ENCODE data around the gene EVL. TPM values are rescaled to one million over a fixed set of nuclear protein-coding genes. Genes with fewer than 3 reads are reported as not detected.

EVL gene
- total and polyA plus RNA-seq, 4 donors, result 54.5 to 99.9 (median 78.2) TPM

DNA sequence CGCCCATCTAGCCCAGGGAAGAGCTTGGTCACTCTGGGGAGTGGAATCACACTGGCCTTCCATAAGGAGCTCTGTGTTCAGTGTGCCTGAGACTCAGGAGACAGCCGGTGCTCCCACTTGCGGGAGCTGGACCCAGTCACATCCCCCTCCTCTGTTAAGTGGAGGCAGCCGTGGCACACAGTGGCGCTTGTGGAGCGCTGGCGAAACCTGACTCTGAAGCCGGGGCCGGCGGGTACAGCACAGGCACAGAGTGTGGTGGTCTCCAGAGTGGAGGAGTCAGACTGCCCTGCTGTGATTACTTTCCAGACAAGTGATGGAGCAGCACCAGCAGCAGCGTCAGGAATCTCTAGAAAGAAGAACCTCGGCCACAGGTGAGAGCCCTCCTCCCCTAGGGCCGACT lies 61.2 kb downstream of the EVL start:
- Histone ChIP-seq H3K9ac (ENCODE audit: insufficient read depth in 1 of 2, low read length in 2 of 2) (no peak overlapping the region), H3K9me3 (ENCODE audit: control insufficient read depth in 4 of 4, insufficient read depth in 3 of 4, low read length in 3 of 4) (peaks cover 0 to 2% (median 0%) of the 10 kb centered on the region in 4 donors), H3K27ac (ENCODE audit: low read depth in 1 of 2, low read length in 1 of 2) (no peak overlapping the region), H3K4me3 (no peak overlapping the region), H3K27me3 (ENCODE audit: control insufficient read depth in 3 of 3, insufficient read depth in 3 of 3, low read length in 2 of 3) (no peaks in the 10 kb centered on the region), H3K36me3 (ENCODE audit: control insufficient read depth in 4 of 4, insufficient read depth in 4 of 4, low read length in 4 of 4) (peaks cover 0 to 47% (median 28%) of the 10 kb centered on the region in 4 donors), H3K4me1 (ENCODE audit: control insufficient read depth in 5 of 5, insufficient read depth in 5 of 5, low read length in 5 of 5) (peaks cover 0 to 11% (median 5%) of the 10 kb centered on the region in 5 donors)
- 92 to 93% methylated on average over 13 of the region's 13 CpGs for WGBS, 2 donors
- ATAC-seq (ENCODE audit: insufficient read depth, low FRiP score) (no peak), DNase-seq (no peak)
- TF ChIP-seq, protein P1, sequence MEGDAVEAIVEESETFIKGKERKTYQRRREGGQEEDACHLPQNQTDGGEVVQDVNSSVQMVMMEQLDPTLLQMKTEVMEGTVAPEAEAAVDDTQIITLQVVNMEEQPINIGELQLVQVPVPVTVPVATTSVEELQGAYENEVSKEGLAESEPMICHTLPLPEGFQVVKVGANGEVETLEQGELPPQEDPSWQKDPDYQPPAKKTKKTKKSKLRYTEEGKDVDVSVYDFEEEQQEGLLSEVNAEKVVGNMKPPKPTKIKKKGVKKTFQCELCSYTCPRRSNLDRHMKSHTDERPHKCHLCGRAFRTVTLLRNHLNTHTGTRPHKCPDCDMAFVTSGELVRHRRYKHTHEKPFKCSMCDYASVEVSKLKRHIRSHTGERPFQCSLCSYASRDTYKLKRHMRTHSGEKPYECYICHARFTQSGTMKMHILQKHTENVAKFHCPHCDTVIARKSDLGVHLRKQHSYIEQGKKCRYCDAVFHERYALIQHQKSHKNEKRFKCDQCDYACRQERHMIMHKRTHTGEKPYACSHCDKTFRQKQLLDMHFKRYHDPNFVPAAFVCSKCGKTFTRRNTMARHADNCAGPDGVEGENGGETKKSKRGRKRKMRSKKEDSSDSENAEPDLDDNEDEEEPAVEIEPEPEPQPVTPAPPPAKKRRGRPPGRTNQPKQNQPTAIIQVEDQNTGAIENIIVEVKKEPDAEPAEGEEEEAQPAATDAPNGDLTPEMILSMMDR (IDR thresholded peaks at IDR 0.05; ENCODE audit: control extremely low read depth, extremely low read depth), result no peak

DNA sequence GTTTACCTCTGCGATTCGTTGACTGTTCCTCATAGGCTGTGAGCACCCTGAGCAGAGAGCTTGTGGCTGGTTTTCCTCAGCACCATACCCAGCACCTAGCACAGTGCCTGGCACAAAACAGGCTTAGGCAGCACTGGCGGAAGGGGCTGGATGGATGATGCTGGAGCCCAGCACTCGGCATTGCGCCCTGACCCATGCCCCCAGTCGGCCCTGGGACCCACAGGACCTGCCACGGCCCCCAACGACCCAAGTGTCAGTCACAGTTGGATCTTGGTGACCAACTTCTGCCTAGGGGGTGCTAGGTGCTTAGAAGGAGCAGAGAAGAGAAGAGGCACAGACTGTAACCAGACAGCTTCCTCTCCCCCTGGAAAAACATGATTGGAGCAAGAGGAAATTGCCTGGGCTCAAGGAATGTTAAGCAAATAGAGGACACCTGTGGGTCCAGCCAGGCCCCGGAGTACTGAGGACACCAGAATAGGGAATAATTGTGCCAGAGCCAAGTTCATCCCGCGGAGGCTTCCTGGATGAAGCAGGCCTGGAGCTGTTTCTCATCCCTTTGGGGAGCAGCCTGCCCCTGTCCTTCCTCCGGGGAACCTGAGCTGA lies 62.7 kb downstream of the EVL start:
- Histone ChIP-seq H3K9ac (ENCODE audit: insufficient read depth in 1 of 2, low read length in 2 of 2) (no peak overlapping the region), H3K27ac (ENCODE audit: low read depth in 1 of 2, low read length in 1 of 2) (no peak overlapping the region), H3K36me3 (ENCODE audit: control insufficient read depth in 4 of 4, insufficient read depth in 4 of 4, low read length in 4 of 4) (peaks cover 0 to 53% (median 29%) of the 10 kb centered on the region in 4 donors), H3K27me3 (ENCODE audit: control insufficient read depth in 3 of 3, insufficient read depth in 3 of 3, low read length in 2 of 3) (no peaks in the 10 kb centered on the region), H3K4me1 (ENCODE audit: control insufficient read depth in 5 of 5, insufficient read depth in 5 of 5, low read length in 5 of 5) (peaks cover 0 to 5% (median 2%) of the 10 kb centered on the region in 5 donors), H3K9me3 (ENCODE audit: control insufficient read depth in 4 of 4, insufficient read depth in 3 of 4, low read length in 3 of 4) (peaks cover 0 to 2% (median 0%) of the 10 kb centered on the region in 4 donors), H3K4me3 (no peak overlapping the region)
- WGBS, 2 donors, result 94 to 96% methylated on average over 12 of the region's 12 CpGs
- ATAC-seq (ENCODE audit: insufficient read depth, low FRiP score) (no peak), DNase-seq (no peak)
- TF ChIP-seq, protein P1 (IDR thresholded peaks at IDR 0.05; ENCODE audit: control extremely low read depth, extremely low read depth), result no peak

DNA sequence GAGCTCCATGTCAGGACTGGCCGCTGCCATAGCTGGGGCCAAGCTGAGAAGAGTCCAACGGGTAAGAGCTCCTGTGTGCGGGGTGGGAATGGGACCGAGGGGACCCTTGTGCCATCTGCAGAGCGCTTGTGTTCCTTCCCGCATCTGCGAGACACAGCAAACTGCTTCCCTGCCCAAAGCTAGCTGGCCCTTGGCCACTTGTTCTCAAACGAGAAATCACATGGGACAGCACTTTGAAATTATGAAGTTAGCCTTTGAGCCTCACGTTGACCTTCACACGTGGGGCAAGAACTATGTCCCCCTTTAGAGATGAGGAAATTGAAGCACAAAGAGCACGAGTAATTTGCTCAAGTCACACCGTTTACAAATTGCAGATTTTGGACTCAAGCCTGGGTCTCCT lies 63.5 kb downstream of the EVL start:
- Histone ChIP-seq H3K27me3 (ENCODE audit: control insufficient read depth in 3 of 3, insufficient read depth in 3 of 3, low read length in 2 of 3) (no peaks in the 10 kb centered on the region), H3K9me3 (ENCODE audit: control insufficient read depth in 4 of 4, insufficient read depth in 3 of 4, low read length in 3 of 4) (peaks cover 0 to 2% (median 0%) of the 10 kb centered on the region in 4 donors), H3K9ac (ENCODE audit: insufficient read depth in 1 of 2, low read length in 2 of 2) (no peak overlapping the region), H3K4me3 (no peak overlapping the region), H3K4me1 (ENCODE audit: control insufficient read depth in 5 of 5, insufficient read depth in 5 of 5, low read length in 5 of 5) (peaks cover 0 to 5% (median 0%) of the 10 kb centered on the region in 5 donors), H3K27ac (ENCODE audit: low read depth in 1 of 2, low read length in 1 of 2) (no peak overlapping the region), H3K36me3 (ENCODE audit: control insufficient read depth in 4 of 4, insufficient read depth in 4 of 4, low read length in 4 of 4) (peaks cover 0 to 53% (median 29%) of the 10 kb centered on the region in 4 donors)
- 85 to 86% methylated on average over 12 of the region's 12 CpGs for WGBS, 2 donors
- TF ChIP-seq, protein P1 (IDR thresholded peaks at IDR 0.05; ENCODE audit: control extremely low read depth, extremely low read depth), result no peak
- no peak for DNase-seq
- no peak for ATAC-seq (ENCODE audit: insufficient read depth, low FRiP score)

Data from lung (tissue), 12 donors.